Stimulated activated naive CD8-positive, alpha-beta T cell treated with anti-CD3 and anti-CD28 coated beads, Interleukin-15, amount 100 ng/mL, for 72 hours (primary cell): ENCODE results near the gene TTC6.

Source experiments
- ATAC-seq: fragments of 150-1000 bp; cut with Tn5 transposase; 2 replicates; pipeline ENCODE4 v1.10.0; 2021; ENCODE audit warnings: mild to moderate bottlenecking, moderate library complexity
- DNase-seq, 2 donors: peaks; one replicate each; pipeline ENCODE4 v3.0.0; 2021 to 2022
- H3K27ac Mint-ChIP-seq, 2 donors: one replicate each; pipeline ENCODE4 v1.8.0; 2022; ENCODE audit warnings: mild to moderate bottlenecking in 2 of 2, mixed read lengths in 2 of 2, moderate library complexity in 2 of 2
- H3K27me3 Mint-ChIP-seq: one replicate; pipeline ENCODE4 v1.8.0; 2022; ENCODE audit warnings: mixed read lengths
- H3K4me1 Mint-ChIP-seq: one replicate; pipeline ENCODE4 v1.8.0; 2022; ENCODE audit warnings: mild to moderate bottlenecking, mixed read lengths
- H3K4me3 Mint-ChIP-seq, 2 donors: one replicate each; pipeline ENCODE4 v1.8.0; 2022; ENCODE audit warnings: mild to moderate bottlenecking in 2 of 2, mixed read lengths in 2 of 2, moderate library complexity in 1 of 2
- H3K9me3 Mint-ChIP-seq, 2 donors: one replicate each; pipeline ENCODE4 v1.8.0; 2022; ENCODE audit warnings: mixed read lengths in 2 of 2

The TTC6 gene

GRCh38 chr14:37623971-37624370 is 28.5 kb downstream of the TTC6 start:
- ATAC-seq (no peak), DNase-seq (no peak)
- H3K9me3 Mint-ChIP-seq, result peaks cover 0 to 6% of the 10 kb centered on the region in 2 donors
- H3K4me1 Mint-ChIP-seq, result no peaks in the 10 kb centered on the region
- H3K27ac Mint-ChIP-seq, result no peak overlapping the region
- H3K27me3 Mint-ChIP-seq, result peaks cover 33% of the 10 kb centered on the region
- no peak overlapping the region for H3K4me3 Mint-ChIP-seq

DNA sequence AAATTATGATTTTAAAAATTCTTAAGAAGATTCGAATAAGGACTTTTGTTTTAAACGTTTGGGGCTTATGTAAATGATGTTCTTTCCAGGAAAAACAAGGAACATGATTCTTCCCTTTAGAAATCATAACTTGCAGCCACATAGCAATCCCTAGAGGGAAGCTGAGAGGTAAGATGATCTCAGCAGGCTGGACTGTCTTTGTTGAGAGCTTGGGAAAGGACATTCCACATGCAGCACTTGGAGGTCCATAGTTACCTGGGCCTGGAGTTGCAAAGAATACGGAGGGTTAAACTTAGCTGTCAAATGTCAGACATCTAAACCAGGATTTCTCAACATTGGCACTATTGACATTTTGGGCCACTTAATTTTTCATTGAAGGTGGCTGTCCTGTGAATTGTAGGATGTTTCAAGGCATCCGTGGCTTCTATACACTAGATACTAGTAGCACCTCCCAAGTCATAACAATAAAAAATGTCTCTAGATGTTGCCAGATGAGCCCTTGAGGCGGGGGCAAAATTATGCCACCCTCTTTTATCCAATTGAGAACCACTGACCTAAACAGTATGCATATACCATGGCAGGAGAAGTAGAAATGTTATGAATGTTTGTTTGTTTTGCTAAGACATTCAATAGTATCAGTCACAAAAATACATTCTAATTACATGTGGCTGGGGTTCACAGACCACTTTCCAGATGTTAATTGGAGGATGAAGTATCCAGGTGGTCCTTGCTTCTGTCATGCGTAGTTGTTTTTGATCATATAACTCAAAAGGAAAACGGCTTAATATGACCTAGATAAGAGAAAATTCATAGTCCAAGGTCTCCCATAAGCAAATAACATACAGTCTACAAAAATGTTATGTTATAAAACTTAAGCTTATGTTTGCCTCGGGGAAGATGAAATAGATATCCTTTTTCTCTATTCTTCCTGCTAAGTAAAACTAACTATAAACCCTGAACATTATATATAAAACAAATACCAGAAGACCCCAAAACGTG is 30.5 kb downstream of the TTC6 start:
- no peak overlapping the region for H3K27ac Mint-ChIP-seq
- no peaks in the 10 kb centered on the region for H3K4me1 Mint-ChIP-seq
- DNase-seq, result no peak
- ATAC-seq, result no peak
- peaks cover 7 to 17% of the 10 kb centered on the region in 2 donors for H3K9me3 Mint-ChIP-seq
- peaks cover 24% of the 10 kb centered on the region for H3K27me3 Mint-ChIP-seq
- no peak overlapping the region for H3K4me3 Mint-ChIP-seq

DNA sequence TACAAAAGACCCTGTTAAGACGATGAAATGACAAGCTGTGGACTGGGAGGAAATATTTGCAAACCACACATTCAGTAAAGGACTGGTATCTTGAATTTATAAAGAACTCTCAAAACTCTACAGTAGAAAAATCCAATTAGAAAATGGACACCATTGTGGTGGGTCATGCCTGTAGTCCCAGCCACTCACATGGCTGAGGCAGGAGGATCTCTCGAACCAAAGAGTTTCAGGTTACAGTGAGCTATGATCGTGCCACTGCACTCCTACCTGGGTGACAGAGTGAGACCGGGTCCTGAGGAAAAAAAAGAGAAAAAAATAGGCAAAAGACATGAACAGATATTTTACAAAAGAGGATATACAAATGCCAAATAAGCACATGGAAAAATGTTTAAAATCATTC is 41.9 kb downstream of the TTC6 start:
- Mint-ChIP-seq H3K27ac (no peak overlapping the region), H3K27me3 (no peaks in the 10 kb centered on the region), H3K9me3 (peaks cover 0 to 8% of the 10 kb centered on the region in 2 donors), H3K4me1 (no peaks in the 10 kb centered on the region), H3K4me3 (no peak overlapping the region)
- ATAC-seq (no peak), DNase-seq (no peak)

DNA sequence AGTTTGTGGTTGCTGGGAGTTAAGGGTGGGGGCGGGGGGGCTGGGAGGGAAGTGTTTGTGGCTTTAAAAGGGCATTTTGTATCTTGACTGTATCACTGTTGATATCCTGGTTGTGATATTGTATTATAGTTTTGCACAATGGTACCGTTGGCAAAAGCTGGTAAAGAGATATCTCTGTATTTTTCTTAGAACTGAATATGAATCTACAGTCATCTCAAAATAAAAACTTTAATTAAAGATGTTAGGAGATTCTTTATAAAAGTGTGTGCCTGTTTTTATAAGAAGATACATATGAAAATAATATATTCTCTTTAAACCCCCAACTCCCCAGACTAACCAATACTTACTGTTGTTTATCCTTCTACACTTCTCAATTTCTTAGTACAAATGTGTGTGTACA is 43.2 kb downstream of the TTC6 start:
- Mint-ChIP-seq H3K27me3 (no peaks in the 10 kb centered on the region), H3K4me3 (no peak overlapping the region)
- ATAC-seq, result no peak

DNA sequence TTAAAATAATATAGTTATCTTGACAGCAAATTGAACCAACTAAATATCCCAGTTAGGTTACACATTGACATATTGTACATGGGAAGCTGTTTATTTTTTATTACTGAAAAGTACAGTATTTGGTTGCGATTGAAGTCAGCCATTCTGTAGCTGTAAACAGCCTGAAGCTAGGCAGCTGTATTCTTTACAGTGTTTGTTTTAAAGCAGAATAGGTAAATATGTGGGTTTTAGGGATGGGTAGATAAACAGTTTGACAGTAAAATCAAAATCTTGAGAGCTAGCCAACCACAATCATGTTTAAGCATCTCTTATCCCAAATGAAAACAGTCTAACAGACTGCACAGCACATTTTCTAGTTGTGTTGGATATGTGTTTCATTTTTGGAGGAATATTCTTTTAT is 45.7 kb downstream of the TTC6 start:
- no peak overlapping the region for H3K27ac Mint-ChIP-seq
- no peaks in the 10 kb centered on the region for H3K4me1 Mint-ChIP-seq
- no peak overlapping the region for H3K4me3 Mint-ChIP-seq
- H3K9me3 Mint-ChIP-seq, result peaks cover 0 to 5% of the 10 kb centered on the region in 2 donors
- no peaks in the 10 kb centered on the region for H3K27me3 Mint-ChIP-seq
- DNase-seq (no peak), ATAC-seq (no peak)

More for the DNA sequence above, 43.2 kb downstream of the TTC6 start:
- no peak overlapping the region for H3K27ac Mint-ChIP-seq
- H3K9me3 Mint-ChIP-seq, result peaks cover 0 to 8% of the 10 kb centered on the region in 2 donors
- no peak for DNase-seq
- no peaks in the 10 kb centered on the region for H3K4me1 Mint-ChIP-seq

- DNase-seq, result no peak
- no peak for ATAC-seq
- Mint-ChIP-seq H3K9me3 (peaks cover 0 to 5% of the 10 kb centered on the region in 2 donors), H3K4me1 (no peaks in the 10 kb centered on the region), H3K27me3 (no peaks in the 10 kb centered on the region), H3K4me3 (no peak overlapping the region), H3K27ac (no peak overlapping the region)
These were observed 46.7 kb downstream of the TTC6 start for GRCh38 chr14:37642125-37642524.

- no peaks in the 10 kb centered on the region for H3K4me1 Mint-ChIP-seq
- H3K27ac Mint-ChIP-seq, result no peak overlapping the region
- no peaks in the 10 kb centered on the region for H3K27me3 Mint-ChIP-seq
- H3K4me3 Mint-ChIP-seq, result no peak overlapping the region
- DNase-seq (no peak), ATAC-seq (no peak)
- H3K9me3 Mint-ChIP-seq, result peaks cover 0 to 5% of the 10 kb centered on the region in 2 donors
These were observed 48.3 kb downstream of the TTC6 start for GRCh38 chr14:37643701-37644100.
